A549 (cell line): ENCODE data around the gene ATF3. TPM values are rescaled to one million over a fixed set of nuclear protein-coding genes. Genes with fewer than 3 reads are reported as not detected.
A peak's percentile ranks its signal among the peaks of the same experiment; 100 is the strongest.

Experiments used
- ATAC-seq, 2 experiments: fragments of 200-7000 bp in 1 of 2; fragments of >200 bp in 1 of 2; cut with Nextera tagmentation in 1 of 2; cut with Tn5 transposase in 1 of 2; 3 replicates each; pipeline versions ENCODE4 v1.8.0 to v1.9.1; 2018 to 2020; ENCODE audit warnings: mild to moderate bottlenecking in 1 of 2, moderate library complexity in 1 of 2
- CTCF ChIA-PET: fragments of 300-600 bp; sonication (Branson Sonifier 250); formaldehyde crosslinking; extraction: SDS; loops from one replicate; lab custom pipeline; 2021; ENCODE audit warnings: antibody characterized with exemption, inconsistent platforms; lab: Yijun Ruan, JAX
- POLR2A ChIA-PET: fragments of 350-600 bp; formaldehyde crosslinking; extraction: SDS; loops from one replicate; lab custom pipeline; 2021; ENCODE audit warnings: antibody characterized with exemption, inconsistent platforms; lab: Yijun Ruan, JAX
- DNase-seq, 2 experiments: peaks; one replicate each; pipeline versions ENCODE4 v3.0.0 to v3.0.0-alpha.2; 2011 to 2016; ENCODE audit warnings: low read depth in 1 of 2, low spot score in 1 of 2
- FAIRE-seq: peaks from 2 replicates; lab custom pipeline; 2011; peaks lifted over from hg19 to GRCh38; lab: Jason Lieb, UNC
- H3K27ac ChIP-seq, 2 experiments: fragments of >200 bp; sonication (Bioruptor Twin); formaldehyde crosslinking; 3 replicates each; pipeline ENCODE4 v1.5.1; 2016 to 2017
- H3K4me1 ChIP-seq: fragments of >200 bp; sonication (Bioruptor Twin); formaldehyde crosslinking; 3 replicates; pipeline ENCODE4 v1.6.1; 2016
- H3K4me2 ChIP-seq: fragments of >200 bp; sonication (Bioruptor Twin); formaldehyde crosslinking; 3 replicates; pipeline ENCODE4 v1.6.1; 2016
- H3K4me3 ChIP-seq: fragments of >200 bp; sonication (Bioruptor Twin); formaldehyde crosslinking; 3 replicates; pipeline ENCODE4 v1.5.1; 2016
- H3K9me3 ChIP-seq: fragments of >200 bp; sonication (Bioruptor Twin); formaldehyde crosslinking; 3 replicates; pipeline ENCODE4 v1.6.1; 2016
- ATOH8 ChIP-seq: fragments of 250-450 bp; sonication (Bioruptor Pico); IDR thresholded peaks from 2 replicates; pipeline ENCODE4 v1.5.0; 2020; ENCODE audit warnings: low read depth, mild to moderate bottlenecking, moderate library complexity
- BCL3 ChIP-seq: fragments of >200 bp; sonication (Bioruptor Twin); formaldehyde crosslinking; IDR thresholded peaks from 3 replicates; pipeline ENCODE4 v1.6.1; 2016
- CBX8 ChIP-seq: fragments of 200-600 bp; sonication (generic); IDR thresholded peaks from 2 replicates; pipeline ENCODE4 v1.6.1; 2016
- CHD4 ChIP-seq: fragments of 200-600 bp; sonication (generic); IDR thresholded peaks from 2 replicates; pipeline ENCODE4 v1.6.1; 2016; ENCODE audit warnings: antibody characterized with exemption, mild to moderate bottlenecking, borderline replicate concordance
- E2F6 ChIP-seq: IDR thresholded peaks from 2 replicates; pipeline ENCODE4 v1.6.1; 2012; ENCODE audit warnings: low read depth, borderline replicate concordance
- EHF ChIP-seq: fragments of 250-450 bp; sonication (Bioruptor Pico); IDR thresholded peaks from 2 replicates; pipeline ENCODE4 v1.5.0; 2020; ENCODE audit warnings: mild to moderate bottlenecking
- FOSL2 ChIP-seq, 2 experiments: fragments of 450-650 bp in 1 of 2; fragments of >200 bp in 1 of 2; sonication (Bioruptor Twin) in 1 of 2; formaldehyde crosslinking; IDR thresholded peaks; 2 replicates each; pipeline versions ENCODE4 v1.5.0 to v1.6.1; 2016 to 2020; ENCODE audit warnings: mild to moderate bottlenecking in 1 of 2, moderate library complexity in 1 of 2
- HOXB13 ChIP-seq: fragments of 250-450 bp; sonication (Bioruptor Pico); IDR thresholded peaks from 2 replicates; pipeline ENCODE4 v1.5.0; 2020; ENCODE audit warnings: low read depth, mild to moderate bottlenecking, moderate library complexity
- JUN ChIP-seq, 2 experiments: fragments of >200 bp; sonication (Bioruptor Twin); formaldehyde crosslinking; IDR thresholded peaks; 2 replicates in 1 of 2; 3 replicates in 1 of 2; pipeline ENCODE4 v1.6.1; 2016 to 2017
- JUNB ChIP-seq: fragments of >200 bp; sonication (Bioruptor Twin); formaldehyde crosslinking; IDR thresholded peaks from 2 replicates; pipeline ENCODE4 v1.6.1; 2016
- MAFK ChIP-seq: fragments of 450-650 bp; IDR thresholded peaks from 2 replicates; pipeline ENCODE4 v1.6.1; 2014; ENCODE audit not compliant: partially characterized antibody
- RNF2 ChIP-seq: fragments of 200-600 bp; sonication (generic); IDR thresholded peaks from 2 replicates; pipeline ENCODE4 v1.6.1; 2016; ENCODE audit warnings: low read depth, mild to moderate bottlenecking, antibody characterized with exemption, moderate library complexity, borderline replicate concordance
- SREBF2 ChIP-seq: fragments of 450-650 bp; IDR thresholded peaks from 2 replicates; pipeline ENCODE4 v1.6.1; 2014; ENCODE audit warnings: mild to moderate bottlenecking, moderate library complexity
- TFCP2L1 ChIP-seq: fragments of 250-450 bp; sonication (Bioruptor Pico); IDR thresholded peaks from 2 replicates; pipeline ENCODE4 v1.5.0; 2021; ENCODE audit warnings: mild to moderate bottlenecking
- USF2 ChIP-seq: fragments of 450-650 bp; IDR thresholded peaks from 2 replicates; pipeline ENCODE4 v1.6.1; 2014; ENCODE audit warnings: antibody characterized with exemption
- WGBS: methylation state at CpG from one replicate; pipeline ENCODE4 v1.1.6; 2017; ENCODE audit errors: missing lambda C conversion rate; 5-methylcytosine and 5-hydroxymethylcytosine counted together
- polyA plus RNA-seq, 4 experiments: library from polyadenylated mRNA; depleted of rRNA in 3 of 4; stranded (reverse); fragments of >200 nt; fragmentation: RNase III in 1 of 4; extraction: RNeasy Plus Mini Kit Qiagen cat#74134 plus additional on column Dnase treatment in 1 of 4; gene quantifications; 2 replicates in 3 of 4; 3 replicates in 1 of 4; pipeline ENCODE4 v1.2.3, GENCODE V29; 2011 to 2017

The ATF3 gene
- polyA plus RNA-seq, 2 of the 4 experiments (the other 2 are of a cell fraction), result 4.4 to 62.9 TPM

- 86% methylated on average over 3 of the region's 3 CpGs for WGBS
- DNase-seq (no peak), ATAC-seq (no peak), FAIRE-seq (no peak)
- ChIA-PET CTCF (interaction anchor here (0.7 to 4.9 kb wide), 14 partner anchors 9 to 526 kb away, joined by 3 to 57 read pairs (median 4); partner anchors contain the start of gene ATF3), POLR2A (interaction anchor here (0.8 to 2.2 kb wide), 4 partner anchors 11 to 108 kb away, joined by 3 to 67 read pairs (median 8); partner anchors contain the start of gene ATF3)
- Histone ChIP-seq H3K4me1 (peaks cover 33% of the 10 kb centered on the region), H3K9me3 (no peaks in the 10 kb centered on the region), H3K4me3 (no peak overlapping the region; the same call in 2 of the 3 replicates), H3K27ac (peak overlapping the region; percentile 79 to 84), H3K4me2 (peak overlapping the region; percentile 55)
- TF ChIP-seq RNF2 (no peak), JUNB (no peak)
Observed at GRCh38 chr1:212596798-212597197, 11.8 kb upstream of the ATF3 start.

GRCh38 chr1:212597487-212597886 is 11.1 kb upstream of the ATF3 start:
- no peak overlapping the region; the same call in 2 of the 3 replicates for H3K4me2 ChIP-seq
- POLR2A ChIA-PET, result interaction anchor here (2.2 kb wide), 1 partner anchor 10 kb away, joined by 67 read pairs; the partner anchor contains the start of gene ATF3
- H3K27ac ChIP-seq, result peak overlapping the region; percentile 34 to 79; a peak in 4 of 6 replicates
- H3K9me3 ChIP-seq, result no peaks in the 10 kb centered on the region
- H3K4me3 ChIP-seq, result no peak overlapping the region
- CTCF ChIA-PET, result interaction anchor here (0.6 to 4.9 kb wide), 10 partner anchors 8 to 527 kb away, joined by 4 to 57 read pairs (median 4); partner anchors contain the start of gene ATF3
- DNase-seq (no peak), FAIRE-seq (no peak), ATAC-seq (0 out of 6 replicates have a peak, but pooled peaks of 1 of the 2 experiments have one; percentile 4)
- peaks cover 33% of the 10 kb centered on the region for H3K4me1 ChIP-seq
- TF ChIP-seq JUN (IDR thresholded peaks at IDR 0.05) (no peak), BCL3 (no peak), CHD4 (no peak), CBX8 (no peak), FOSL2 (IDR thresholded peaks at IDR 0.05) (no peak), FOSL2 (CRISPR knock-in tag; IDR thresholded peaks at IDR 0.05) (no peak), EHF (CRISPR knock-in tag) (no peak), ATOH8 (CRISPR knock-in tag) (no peak), HOXB13 (CRISPR knock-in tag) (no peak), E2F6 (no peak)
- WGBS, result 93% methylated on average over 4 of the region's 4 CpGs

- 65% methylated on average over 11 of the region's 11 CpGs for WGBS
- H3K4me2 ChIP-seq, result no peak overlapping the region
- DNase-seq (no peak), ATAC-seq (no peak), FAIRE-seq (no peak)
- no peaks in the 10 kb centered on the region for H3K9me3 ChIP-seq
- H3K4me1 ChIP-seq, result peaks cover 27% of the 10 kb centered on the region
- no peak for TF ChIP-seq TFCP2L1 (CRISPR knock-in tag)
- TF ChIP-seq MAFK, result no peak
- TF ChIP-seq SREBF2, result no peak
- TF ChIP-seq FOSL2 (IDR thresholded peaks at IDR 0.05), result no peak
- no peak for TF ChIP-seq FOSL2 (CRISPR knock-in tag; IDR thresholded peaks at IDR 0.05)
- TF ChIP-seq USF2, result no peak
- ChIA-PET POLR2A (interaction anchor here (2.6 kb wide), 1 partner anchor 8 kb away, joined by 13 read pairs; the partner anchor contains the start of gene ATF3), CTCF (interaction anchor here (1.1 to 4.9 kb wide), 3 partner anchors 8 to 122 kb away, joined by 3 to 57 read pairs (median 4); partner anchors contain the start of gene ATF3)
- no peak overlapping the region for H3K27ac ChIP-seq
- H3K4me3 ChIP-seq, result no peak overlapping the region
Observed at GRCh38 chr1:212600071-212600915, 8.3 kb upstream of the ATF3 start.
